H1 (cell line): ENCODE measurements around the gene SMG5.
A peak's percentile ranks its signal among the peaks of the same experiment; 100 is the strongest.

ENCODE experiments used
- ATF2 ChIP-seq: IDR thresholded peaks from 2 replicates; pipeline ENCODE4 v1.6.1; 2012; ENCODE audit warnings: low read length, inconsistent platforms
- CBX5 ChIP-seq: fragments of 300-800, 300-1000 bp; sonication (generic); IDR thresholded peaks from 2 replicates; pipeline ENCODE4 v1.7.1; 2016; ENCODE audit warnings: antibody characterized with exemption, low read length, low read depth
- CHD1 ChIP-seq: IDR thresholded peaks from 2 replicates; pipeline ENCODE4 v1.6.1; 2012; ENCODE audit warnings: low read depth, low read length, improper control_type of control experiment
- CREB1 ChIP-seq: IDR thresholded peaks from 2 replicates; pipeline ENCODE4 v1.6.1; 2012; ENCODE audit warnings: inconsistent platforms
- EP300 ChIP-seq, 2 experiments: IDR thresholded peaks; 1 replicate in 1 of 2; 2 replicates in 1 of 2; pipeline ENCODE4 v1.6.1; 2011 to 2012; ENCODE audit warnings: low read depth in 2 of 2, low read length in 2 of 2, mild to moderate bottlenecking in 2 of 2, borderline replicate concordance in 1 of 2, inconsistent platforms in 1 of 2, moderate library complexity in 1 of 2
- EZH2 ChIP-seq: fragments of 200-600 bp; sonication (generic); IDR thresholded peaks from 2 replicates; pipeline ENCODE4 v1.7.1; 2012; ENCODE audit warnings: low read depth, mild to moderate bottlenecking, moderate library complexity, low read length, inconsistent platforms; ENCODE audit not compliant: severe bottlenecking
- JUN ChIP-seq: IDR thresholded peaks from 2 replicates; pipeline ENCODE4 v1.6.1; 2011; ENCODE audit warnings: low read depth, mild to moderate bottlenecking, improper control_type of control experiment, low read length
- POLR2A ChIP-seq, 2 experiments: IDR thresholded peaks; 1 replicate in 1 of 2; 2 replicates in 1 of 2; pipeline ENCODE4 v1.6.1; 2011; ENCODE audit warnings: low read depth in 2 of 2, low read length in 2 of 2, mild to moderate bottlenecking in 2 of 2; ENCODE audit errors: control extremely low read depth in 1 of 2
- RXRA ChIP-seq: IDR thresholded peaks from 2 replicates; pipeline ENCODE4 v1.6.1; 2011; ENCODE audit warnings: low read depth, mild to moderate bottlenecking, low read length, moderate library complexity; ENCODE audit not compliant: insufficient read depth
- SIN3A ChIP-seq, 2 experiments: IDR thresholded peaks in 1 of 2; conservative IDR thresholded peaks in 1 of 2; 2 replicates each; pipeline ENCODE4 v1.6.1; 2011 to 2012; ENCODE audit warnings: low read length in 2 of 2, improper control_type of control experiment in 1 of 2, low read depth in 1 of 2, mild to moderate bottlenecking in 1 of 2
- TAF1 ChIP-seq: IDR thresholded peaks from 2 replicates; pipeline ENCODE4 v1.6.1; 2011; ENCODE audit warnings: mild to moderate bottlenecking, low read depth, low read length
- TF ChIP-seq, protein P1 (sequence below), 3 experiments: IDR thresholded peaks; 1 replicate in 2 of 3; 2 replicates in 1 of 3; pipeline versions ENCODE4 v1.5.1 to v1.6.1; 2011; ENCODE audit warnings: low read length in 3 of 3, mild to moderate bottlenecking in 3 of 3, inconsistent platforms in 2 of 3, low read depth in 1 of 3, moderate library complexity in 1 of 3; ENCODE audit not compliant: insufficient read depth in 1 of 3; ENCODE audit errors: control extremely low read depth in 1 of 3

DNA sequence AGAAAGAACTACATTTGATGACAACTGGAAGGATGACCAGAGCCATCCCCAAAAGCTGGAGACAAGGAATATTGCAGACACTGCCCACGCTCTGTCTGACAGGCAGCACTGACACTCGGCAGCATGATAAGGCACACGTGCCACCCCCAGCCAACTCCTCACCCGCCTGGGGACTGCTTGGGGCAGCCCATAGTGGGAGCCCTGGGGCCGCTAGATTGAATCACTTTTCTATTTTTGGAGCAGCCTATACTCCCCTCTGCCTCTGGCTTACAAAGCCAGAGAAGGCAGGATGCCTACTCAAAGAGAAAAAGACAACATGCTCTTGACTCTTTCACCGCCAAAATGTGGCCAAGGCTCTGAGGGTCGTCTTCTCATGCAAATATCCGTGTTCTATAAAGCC is 1.3 kb downstream of the SMG5 start:
- no peak for TF ChIP-seq TAF1
- TF ChIP-seq POLR2A (IDR thresholded peaks at IDR 0.05; ENCODE audit: control extremely low read depth in 1 of 2, low read depth in 2 of 2, low read length in 2 of 2): no peak
- TF ChIP-seq, protein P1, sequence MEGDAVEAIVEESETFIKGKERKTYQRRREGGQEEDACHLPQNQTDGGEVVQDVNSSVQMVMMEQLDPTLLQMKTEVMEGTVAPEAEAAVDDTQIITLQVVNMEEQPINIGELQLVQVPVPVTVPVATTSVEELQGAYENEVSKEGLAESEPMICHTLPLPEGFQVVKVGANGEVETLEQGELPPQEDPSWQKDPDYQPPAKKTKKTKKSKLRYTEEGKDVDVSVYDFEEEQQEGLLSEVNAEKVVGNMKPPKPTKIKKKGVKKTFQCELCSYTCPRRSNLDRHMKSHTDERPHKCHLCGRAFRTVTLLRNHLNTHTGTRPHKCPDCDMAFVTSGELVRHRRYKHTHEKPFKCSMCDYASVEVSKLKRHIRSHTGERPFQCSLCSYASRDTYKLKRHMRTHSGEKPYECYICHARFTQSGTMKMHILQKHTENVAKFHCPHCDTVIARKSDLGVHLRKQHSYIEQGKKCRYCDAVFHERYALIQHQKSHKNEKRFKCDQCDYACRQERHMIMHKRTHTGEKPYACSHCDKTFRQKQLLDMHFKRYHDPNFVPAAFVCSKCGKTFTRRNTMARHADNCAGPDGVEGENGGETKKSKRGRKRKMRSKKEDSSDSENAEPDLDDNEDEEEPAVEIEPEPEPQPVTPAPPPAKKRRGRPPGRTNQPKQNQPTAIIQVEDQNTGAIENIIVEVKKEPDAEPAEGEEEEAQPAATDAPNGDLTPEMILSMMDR (IDR thresholded peaks at IDR 0.05; ENCODE audit: control extremely low read depth in 1 of 3, insufficient read depth in 1 of 3, low read depth in 1 of 3, low read length in 3 of 3): no peak
- TF ChIP-seq JUN: no peak
- TF ChIP-seq EZH2: no peak
- no peak for TF ChIP-seq CHD1
- TF ChIP-seq ATF2: no peak
- TF ChIP-seq SIN3A (conservative IDR thresholded peaks at IDR 0.05 in 1 of 2, IDR thresholded peaks at IDR 0.05 in 1 of 2; ENCODE audit: low read depth in 1 of 2, low read length in 2 of 2): peak; percentile 47 to 65; a peak in 1 of 4 replicates
- no peak for TF ChIP-seq CBX5
- TF ChIP-seq CREB1: no peak
- no peak for TF ChIP-seq RXRA
- no peak for TF ChIP-seq EP300 (IDR thresholded peaks at IDR 0.05; ENCODE audit: borderline replicate concordance in 1 of 2, low read depth in 2 of 2, low read length in 2 of 2)
